ENCODE results near the gene KDM2B. TPM values are rescaled to one million over a fixed set of nuclear protein-coding genes. Genes with fewer than 3 reads are reported as not detected.
A peak's percentile ranks its signal among the peaks of the same experiment; 100 is the strongest.

Gene KDM2B
- total and polyA plus RNA-seq, 7 donors, result 4.8 to 31.7 (median 16.8) TPM

DNA sequence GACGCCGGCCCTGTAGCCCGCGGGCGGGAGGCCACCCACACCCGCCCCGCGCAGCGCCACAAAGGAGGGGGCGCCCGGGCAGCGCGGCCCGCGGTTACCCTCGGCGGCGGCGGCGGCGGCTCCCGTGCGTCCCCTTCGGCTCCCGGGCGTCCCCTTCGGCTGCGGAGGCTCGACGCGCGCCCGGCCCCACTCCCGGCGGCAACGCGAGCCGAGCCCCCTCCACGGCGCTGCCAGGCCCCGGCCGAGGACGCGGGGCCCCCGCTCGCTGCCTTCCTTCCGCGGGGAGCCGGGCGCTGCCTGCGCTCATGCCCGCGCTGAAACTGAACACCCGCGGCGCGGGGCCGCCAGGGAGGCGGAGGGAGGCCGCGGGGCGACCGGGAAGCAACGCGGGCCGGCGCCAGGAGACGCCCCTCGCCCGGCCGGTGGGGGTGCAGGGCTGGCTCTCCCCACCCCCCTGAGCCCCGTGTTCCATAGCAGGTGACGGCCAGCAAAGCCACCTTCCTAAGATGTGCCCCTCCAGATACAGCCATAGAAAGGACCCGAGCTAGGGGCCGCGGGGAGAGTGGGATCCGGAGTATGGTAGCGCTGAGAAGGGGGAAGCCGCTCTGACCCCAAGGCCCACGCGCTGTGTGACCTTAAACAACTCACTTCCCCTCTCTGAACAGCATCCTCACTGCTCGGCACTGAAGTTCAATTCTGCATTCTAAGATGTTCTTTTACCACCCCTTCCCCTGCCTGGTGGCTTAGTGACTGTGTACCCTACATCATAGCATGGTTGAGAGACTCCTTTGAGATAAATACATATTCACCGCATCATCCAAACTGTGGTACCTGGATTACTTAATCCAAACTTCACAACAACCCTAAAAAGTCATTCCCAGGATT lies 42.8 kb downstream of the KDM2B start:
- Histone ChIP-seq H3K36me3 (no peaks in the 10 kb centered on the region), H3K27ac (peak overlapping the region; percentile 87 to 96 (median 94)), H3K27me3 (no peaks in the 10 kb centered on the region), H3K9me3 (no peaks in the 10 kb centered on the region), H3K4me3 (peak overlapping the region; percentile 57 to 82 (median 72)), H3K4me1 (peaks cover 0 to 33% (median 32%) of the 10 kb centered on the region in 4 donors)
- DNase-seq, result peak; percentile 64
- intact Hi-C loops (cut with DNase I), result loop anchor here (5.0 to 10.0 kb wide), 3 partner anchors 36 to 237 kb away; no protein-coding TSS in a partner anchor
- WGBS, 2 donors, result 1 to 2% methylated on average over 83 of the region's 83 CpGs
- TF ChIP-seq, protein P1, sequence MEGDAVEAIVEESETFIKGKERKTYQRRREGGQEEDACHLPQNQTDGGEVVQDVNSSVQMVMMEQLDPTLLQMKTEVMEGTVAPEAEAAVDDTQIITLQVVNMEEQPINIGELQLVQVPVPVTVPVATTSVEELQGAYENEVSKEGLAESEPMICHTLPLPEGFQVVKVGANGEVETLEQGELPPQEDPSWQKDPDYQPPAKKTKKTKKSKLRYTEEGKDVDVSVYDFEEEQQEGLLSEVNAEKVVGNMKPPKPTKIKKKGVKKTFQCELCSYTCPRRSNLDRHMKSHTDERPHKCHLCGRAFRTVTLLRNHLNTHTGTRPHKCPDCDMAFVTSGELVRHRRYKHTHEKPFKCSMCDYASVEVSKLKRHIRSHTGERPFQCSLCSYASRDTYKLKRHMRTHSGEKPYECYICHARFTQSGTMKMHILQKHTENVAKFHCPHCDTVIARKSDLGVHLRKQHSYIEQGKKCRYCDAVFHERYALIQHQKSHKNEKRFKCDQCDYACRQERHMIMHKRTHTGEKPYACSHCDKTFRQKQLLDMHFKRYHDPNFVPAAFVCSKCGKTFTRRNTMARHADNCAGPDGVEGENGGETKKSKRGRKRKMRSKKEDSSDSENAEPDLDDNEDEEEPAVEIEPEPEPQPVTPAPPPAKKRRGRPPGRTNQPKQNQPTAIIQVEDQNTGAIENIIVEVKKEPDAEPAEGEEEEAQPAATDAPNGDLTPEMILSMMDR (IDR thresholded peaks at IDR 0.05), result no peak
- no peak for TF ChIP-seq POLR2A (IDR thresholded peaks at IDR 0.05)
- TF ChIP-seq POLR2AphosphoS5 (IDR thresholded peaks at IDR 0.05), result no peak
- TF ChIP-seq EP300 (IDR thresholded peaks at IDR 0.05), result no peak

DNA sequence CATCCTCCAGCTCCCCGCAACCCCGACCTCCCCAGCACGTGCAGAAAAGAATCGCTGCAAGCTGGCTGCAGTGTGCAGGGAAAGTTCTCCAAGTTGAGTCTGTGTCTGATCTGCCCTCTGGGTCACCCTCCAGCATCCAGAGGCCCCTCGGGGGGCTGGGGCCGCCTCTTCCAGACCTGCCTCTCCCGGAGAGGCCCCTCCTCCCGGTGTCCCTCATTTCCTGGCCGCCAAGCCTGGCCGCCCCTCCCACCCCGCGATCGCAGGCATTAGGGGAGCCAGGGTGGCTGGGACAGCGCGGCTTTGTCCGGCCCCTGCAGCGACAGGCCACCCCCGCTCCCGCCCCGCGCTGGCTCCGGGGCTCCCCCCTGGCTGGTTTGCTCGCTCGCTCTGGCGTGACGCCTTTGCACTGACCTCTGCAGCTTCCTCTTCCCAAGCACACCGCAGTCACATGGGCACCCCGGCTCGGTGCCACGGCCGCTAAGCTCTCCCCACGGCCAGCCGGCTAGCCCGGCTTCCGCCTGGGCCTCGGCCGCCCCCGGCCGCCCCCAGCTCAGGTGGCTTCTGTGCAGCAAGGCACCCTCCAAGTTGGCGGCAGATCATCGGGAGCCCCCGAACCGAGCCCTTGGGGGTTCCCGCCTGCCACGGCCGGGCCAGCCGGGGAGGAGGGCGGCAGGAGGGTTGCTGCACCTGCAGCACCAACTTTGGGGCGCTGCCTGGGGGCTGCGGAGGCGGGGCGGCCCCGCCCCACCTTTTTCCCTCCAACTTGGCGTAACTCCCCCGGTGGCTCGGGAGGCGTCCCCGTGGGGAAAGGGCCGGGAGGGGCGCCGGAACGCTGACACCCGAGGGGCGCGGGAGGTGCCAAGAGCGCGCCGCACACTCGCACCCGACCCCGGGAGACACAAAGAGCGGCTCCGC lies 43.7 kb downstream of the KDM2B start:
- H3K27me3 ChIP-seq, result no peaks in the 10 kb centered on the region
- intact Hi-C loops (cut with DNase I), result loop anchor here (5.0 to 10.0 kb wide), 3 partner anchors 35 to 238 kb away; no protein-coding TSS in a partner anchor
- 1% methylated on average over 73 of the region's 73 CpGs for WGBS, 2 donors
- peak; percentile 41 to 49 for TF ChIP-seq POLR2A (IDR thresholded peaks at IDR 0.05)
- TF ChIP-seq, protein P1 (IDR thresholded peaks at IDR 0.05), result no peak
- peak; percentile 24 to 84 (median 74) for TF ChIP-seq POLR2AphosphoS5 (IDR thresholded peaks at IDR 0.05)
- no peak for TF ChIP-seq EP300 (IDR thresholded peaks at IDR 0.05)
- DNase-seq, result peak; percentile 95
- H3K9me3 ChIP-seq, result no peaks in the 10 kb centered on the region
- H3K4me3 ChIP-seq, result peak overlapping the region; percentile 57 to 82 (median 72)
- peak overlapping the region; percentile 87 to 96 (median 94) for H3K27ac ChIP-seq
- H3K4me1 ChIP-seq, result peaks cover 0 to 39% (median 33%) of the 10 kb centered on the region in 4 donors
- peaks cover 0 to 6% (median 0%) of the 10 kb centered on the region in 4 donors for H3K36me3 ChIP-seq

DNA sequence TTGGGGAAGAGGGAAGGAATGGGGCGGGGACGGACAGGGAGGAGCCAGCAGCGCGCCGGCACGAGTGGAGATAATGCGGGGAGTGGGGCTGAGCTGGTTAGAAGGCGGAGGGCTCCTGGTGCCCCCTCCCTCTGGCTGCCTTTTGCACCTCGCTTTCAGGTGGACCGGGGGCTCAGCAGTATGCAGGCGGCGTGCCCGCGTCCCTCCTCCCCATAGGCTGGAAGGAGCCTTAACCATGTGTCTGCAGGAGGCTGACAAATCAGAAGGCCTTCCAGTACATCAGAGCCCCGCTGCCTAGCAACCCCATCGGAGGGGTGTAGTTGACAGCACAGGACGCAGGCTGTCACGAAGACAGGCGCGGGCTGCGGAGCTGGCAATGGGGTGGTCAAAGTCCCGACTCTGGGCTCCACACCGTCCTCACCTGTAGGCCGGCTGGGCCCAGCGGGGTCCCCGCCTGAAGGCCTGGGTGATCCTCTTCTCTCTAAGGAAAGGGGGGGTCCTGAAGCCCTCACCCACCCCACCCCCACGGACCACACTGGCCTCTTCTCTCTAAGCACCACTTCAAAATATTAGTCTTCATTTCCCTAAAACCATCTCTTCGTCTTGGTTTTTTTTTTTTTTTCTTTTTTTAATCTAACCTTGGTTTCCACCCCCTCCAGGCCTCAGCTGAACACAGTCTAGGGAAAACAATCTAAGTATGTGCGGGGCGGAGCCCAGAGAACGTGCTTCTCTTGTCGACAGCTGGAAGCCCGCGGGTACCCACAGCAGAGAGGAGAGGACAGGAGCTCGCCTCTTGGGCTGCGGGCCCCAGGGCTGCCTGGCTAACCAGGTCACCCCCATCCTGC lies 44.5 kb downstream of the KDM2B start:
- Histone ChIP-seq H3K4me1 (peaks cover 0 to 39% (median 33%) of the 10 kb centered on the region in 4 donors), H3K4me3 (peak overlapping the region; percentile 57 to 82 (median 72)), H3K27me3 (no peaks in the 10 kb centered on the region), H3K36me3 (peaks cover 0 to 6% (median 0%) of the 10 kb centered on the region in 4 donors), H3K27ac (peak overlapping the region; percentile 87 to 96 (median 94)), H3K9me3 (no peaks in the 10 kb centered on the region)
- peak in 3 of 4 donors; percentile 51 to 64 (median 57) for TF ChIP-seq POLR2AphosphoS5 (IDR thresholded peaks at IDR 0.05)
- TF ChIP-seq EP300 (IDR thresholded peaks at IDR 0.05), result no peak
- TF ChIP-seq, protein P1 (IDR thresholded peaks at IDR 0.05), result no peak
- 13 to 25% methylated on average over 36 of the region's 36 CpGs for WGBS, 2 donors
- intact Hi-C loops (cut with DNase I), result loop anchor here (5.0 to 10.0 kb wide), 3 partner anchors 34 to 239 kb away; no protein-coding TSS in a partner anchor
- peak; percentile 94 for DNase-seq
